ENCODE measurements around the gene ELAPOR1. TPM values are rescaled to one million over a fixed set of nuclear protein-coding genes. Genes with fewer than 3 reads are reported as not detected.

Gene ELAPOR1
- total and polyA plus RNA-seq, 12 donors: 0.06 to 0.54 (median 0.30) TPM; not detected in 2

DNA sequence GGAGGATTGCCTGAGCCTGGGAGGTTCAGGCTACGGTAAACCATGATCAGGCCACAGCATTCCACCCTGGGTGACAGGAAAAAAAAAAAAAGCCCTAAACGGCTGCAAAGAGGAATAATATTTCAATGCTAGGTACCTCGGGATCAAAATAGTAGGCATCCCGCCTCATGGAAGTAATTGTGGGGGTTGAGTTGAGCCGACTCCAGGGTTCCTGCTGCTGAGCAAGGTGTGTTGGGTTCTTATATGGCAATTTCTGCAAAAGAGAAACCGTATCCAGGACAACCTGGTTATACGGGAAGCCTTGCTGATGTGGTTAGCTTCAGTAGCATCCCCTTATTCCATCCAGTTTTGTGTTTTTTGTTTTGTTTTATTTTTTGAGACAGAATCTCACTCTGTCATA, 6.1 kb upstream of the ELAPOR1 start:
- TF ChIP-seq, protein P1, sequence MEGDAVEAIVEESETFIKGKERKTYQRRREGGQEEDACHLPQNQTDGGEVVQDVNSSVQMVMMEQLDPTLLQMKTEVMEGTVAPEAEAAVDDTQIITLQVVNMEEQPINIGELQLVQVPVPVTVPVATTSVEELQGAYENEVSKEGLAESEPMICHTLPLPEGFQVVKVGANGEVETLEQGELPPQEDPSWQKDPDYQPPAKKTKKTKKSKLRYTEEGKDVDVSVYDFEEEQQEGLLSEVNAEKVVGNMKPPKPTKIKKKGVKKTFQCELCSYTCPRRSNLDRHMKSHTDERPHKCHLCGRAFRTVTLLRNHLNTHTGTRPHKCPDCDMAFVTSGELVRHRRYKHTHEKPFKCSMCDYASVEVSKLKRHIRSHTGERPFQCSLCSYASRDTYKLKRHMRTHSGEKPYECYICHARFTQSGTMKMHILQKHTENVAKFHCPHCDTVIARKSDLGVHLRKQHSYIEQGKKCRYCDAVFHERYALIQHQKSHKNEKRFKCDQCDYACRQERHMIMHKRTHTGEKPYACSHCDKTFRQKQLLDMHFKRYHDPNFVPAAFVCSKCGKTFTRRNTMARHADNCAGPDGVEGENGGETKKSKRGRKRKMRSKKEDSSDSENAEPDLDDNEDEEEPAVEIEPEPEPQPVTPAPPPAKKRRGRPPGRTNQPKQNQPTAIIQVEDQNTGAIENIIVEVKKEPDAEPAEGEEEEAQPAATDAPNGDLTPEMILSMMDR (IDR thresholded peaks at IDR 0.05): no peak
- ATAC-seq (no peak), DNase-seq (no peak)
- intact Hi-C loops (cut with DNase I): loop anchor here in 3 of 10 donors (10.0 kb wide), 3 partner anchors 63 to 143 kb away; partner anchors contain the start of genes CLCC1 (in 1 of the 3) and WDR47 (in 1 of the 3)
- WGBS, 2 donors: 88 to 91% methylated on average over 7 of the region's 7 CpGs
- no peaks in the 10 kb centered on the region for H3K27me3 ChIP-seq
- peaks cover 0 to 2% (median 0%) of the 10 kb centered on the region in 9 donors for H3K36me3 ChIP-seq
- H3K4me1 ChIP-seq: peaks cover 0 to 15% (median 7%) of the 10 kb centered on the region in 9 donors
- no peak overlapping the region for H3K27ac ChIP-seq
- no peak overlapping the region for H3K4me3 ChIP-seq
- no peaks in the 10 kb centered on the region for H3K9me3 ChIP-seq

DNA sequence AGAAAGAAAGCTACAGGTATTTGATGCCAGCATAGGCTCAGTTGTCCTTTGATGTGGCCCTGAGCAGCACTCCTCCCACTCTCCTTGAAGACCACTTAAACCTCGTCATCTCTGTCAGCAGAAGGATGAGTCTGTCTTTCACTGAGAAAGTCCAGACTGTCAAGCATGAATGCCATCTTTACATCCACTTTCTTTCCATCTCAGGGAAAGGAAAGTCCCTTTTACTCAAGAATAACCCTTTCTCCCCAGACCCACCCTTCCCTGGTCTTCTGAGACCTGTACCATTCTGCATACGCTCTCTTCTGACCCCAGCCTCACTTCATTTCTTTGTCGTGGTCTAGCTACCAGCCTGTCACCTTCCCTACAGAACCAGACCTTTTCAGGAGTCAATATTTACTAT, 4.0 kb upstream of the ELAPOR1 start:
- Histone ChIP-seq H3K27ac (no peak overlapping the region), H3K27me3 (peaks cover 7 to 17% (median 16%) of the 10 kb centered on the region in 7 donors), H3K4me1 (peaks cover 2 to 33% (median 22%) of the 10 kb centered on the region in 9 donors), H3K9me3 (no peaks in the 10 kb centered on the region), H3K4me3 (no peak overlapping the region), H3K36me3 (no peaks in the 10 kb centered on the region)
- TF ChIP-seq, protein P1 (IDR thresholded peaks at IDR 0.05): no peak
- ATAC-seq (no peak), DNase-seq (no peak)
- 55 to 66% methylated on average over 3 of the region's 3 CpGs for WGBS, 2 donors
- intact Hi-C loops (cut with DNase I): loop anchor here in 7 of 10 donors (5.0 to 10.0 kb wide), 5 partner anchors 65 to 283 kb away; partner anchors contain the start of genes CLCC1 (in 4 of the 7) and WDR47 (in 1 of the 7)

DNA sequence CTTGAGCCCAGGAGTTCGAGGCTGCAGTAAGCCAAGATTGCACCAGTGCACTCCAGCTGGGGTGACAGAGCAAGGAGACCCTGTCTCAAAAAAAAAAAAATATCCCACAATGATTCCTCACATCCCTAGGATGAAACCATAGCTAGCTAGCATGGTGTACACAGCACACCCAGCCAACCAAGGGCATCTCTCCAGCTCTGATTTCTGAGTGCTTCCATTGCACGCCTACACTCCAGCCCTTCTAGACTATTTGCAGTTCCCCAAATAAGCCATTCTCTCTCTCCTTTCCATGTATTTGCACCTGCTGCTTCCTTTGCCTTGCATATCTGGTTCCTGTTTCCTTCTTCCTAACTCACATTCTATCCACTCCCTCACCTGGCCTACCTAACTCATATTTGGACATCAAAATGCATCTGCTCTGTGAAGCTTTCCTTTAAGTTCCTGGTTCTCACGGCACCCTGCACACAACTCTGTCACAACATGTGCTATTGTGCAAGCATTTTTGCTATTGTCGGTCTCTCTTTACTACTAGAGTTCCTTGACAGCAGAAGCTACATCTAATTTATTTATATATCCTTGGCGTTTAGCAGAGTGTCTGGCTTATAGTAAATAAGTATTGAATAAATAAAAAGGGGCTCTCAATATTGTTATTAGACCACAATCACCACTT, 2.4 kb upstream of the ELAPOR1 start:
- DNase-seq (no peak), ATAC-seq (no peak)
- H3K4me1 ChIP-seq: peaks cover 2 to 33% (median 22%) of the 10 kb centered on the region in 9 donors
- WGBS, 2 donors: 73 to 77% methylated on average over 5 of the region's 5 CpGs
- no peak overlapping the region for H3K27ac ChIP-seq
- no peaks in the 10 kb centered on the region for H3K36me3 ChIP-seq
- intact Hi-C loops (cut with DNase I): loop anchor here in 7 of 10 donors (1.0 to 10.0 kb wide), 6 partner anchors 69 to 284 kb away; partner anchors contain the start of genes CLCC1 (in 4 of the 7) and WDR47 (in 1 of the 7)
- H3K9me3 ChIP-seq: no peaks in the 10 kb centered on the region
- H3K27me3 ChIP-seq: peaks cover 7 to 33% (median 31%) of the 10 kb centered on the region in 7 donors
- TF ChIP-seq, protein P1 (IDR thresholded peaks at IDR 0.05): no peak
- no peak overlapping the region for H3K4me3 ChIP-seq

DNA sequence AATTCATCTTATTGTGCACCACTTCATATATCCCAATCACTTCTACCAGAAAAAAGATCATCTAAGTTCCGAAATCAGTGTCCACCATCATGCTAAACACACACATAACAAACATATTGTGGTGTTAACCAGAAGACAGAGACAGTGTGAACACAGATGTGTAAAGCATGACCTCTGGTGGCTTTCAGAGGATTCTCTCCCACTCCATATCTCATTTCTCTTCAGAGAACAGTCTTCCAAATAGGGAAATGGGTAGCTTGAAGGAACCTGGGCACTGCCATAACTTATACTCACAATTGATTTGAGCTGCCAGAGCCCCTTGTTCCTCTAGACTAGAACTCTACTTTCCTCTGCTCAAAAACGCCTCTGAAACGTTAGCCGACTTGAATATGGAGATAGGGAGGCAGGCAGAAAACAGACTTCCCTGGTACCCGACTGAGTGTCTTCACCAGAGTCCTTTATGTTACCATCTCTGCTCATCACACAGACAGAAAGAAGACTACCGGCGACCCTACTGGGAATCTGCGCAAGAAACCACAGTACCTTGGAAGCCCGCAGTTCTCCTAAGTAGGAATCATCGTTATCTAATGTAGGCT, 1.8 kb upstream of the ELAPOR1 start:
- peak overlapping the region in 8 of 10 donors; percentile 12 to 50 (median 36) for H3K4me3 ChIP-seq
- WGBS, 2 donors: 18 to 22% methylated on average over 10 of the region's 10 CpGs

More for the DNA sequence above, 1.8 kb upstream of the ELAPOR1 start:
- peak in 7 of 8 donors; percentile 30 to 83 (median 62) for ATAC-seq
- no peaks in the 10 kb centered on the region for H3K9me3 ChIP-seq
- no peak overlapping the region for H3K27ac ChIP-seq
- intact Hi-C loops (cut with DNase I): loop anchor here in 7 of 10 donors (1.0 to 10.0 kb wide), 6 partner anchors 70 to 285 kb away; partner anchors contain the start of genes CLCC1 (in 4 of the 7) and WDR47 (in 1 of the 7)
- TF ChIP-seq, protein P1 (IDR thresholded peaks at IDR 0.05): peak in 2 of 9 donors; percentile 42 to 46
- no peaks in the 10 kb centered on the region for H3K36me3 ChIP-seq
- peaks cover 2 to 33% (median 22%) of the 10 kb centered on the region in 9 donors for H3K4me1 ChIP-seq
- peaks cover 7 to 39% (median 37%) of the 10 kb centered on the region in 7 donors for H3K27me3 ChIP-seq
- no peak for DNase-seq

Data from heart right ventricle (tissue), 16 donors.